Neural cell (in vitro differentiated cells): Measurements from ENCODE around the gene BTBD7. TPM values are rescaled to one million over a fixed set of nuclear protein-coding genes. Genes with fewer than 3 reads are reported as not detected.

Experiments used
- H2AFZ ChIP-seq: fragments of 200-600, 300-800 bp; sonication (generic), shearing (Covaris generic); 2 replicates; pipeline ENCODE4 v1.6.0; 2014; ENCODE audit warnings: low read depth, mild to moderate bottlenecking, antibody characterized with exemption, low read length, moderate library complexity
- H3F3A ChIP-seq: fragments of 200-600 bp; shearing (Covaris generic); 2 replicates; pipeline ENCODE4 v1.6.1; 2016; ENCODE audit warnings: mild to moderate bottlenecking, moderate library complexity, mixed read lengths, antibody characterized with exemption, low read length; ENCODE audit not compliant: insufficient read depth, poor library complexity, severe bottlenecking
- H3K27ac ChIP-seq: fragments of 200-600, 300-800 bp; sonication (generic), shearing (Covaris generic); 2 replicates; pipeline ENCODE4 v1.5.1; 2014; ENCODE audit warnings: mild to moderate bottlenecking, low read length, moderate library complexity
- H3K27me3 ChIP-seq: fragments of 300-800, 200-600 bp; sonication (generic), shearing (Covaris generic); 2 replicates; pipeline ENCODE4 v1.6.0; 2014; ENCODE audit warnings: mild to moderate bottlenecking, low read depth, low read length, moderate library complexity; ENCODE audit not compliant: insufficient read depth
- H3K36me3 ChIP-seq: fragments of 300-800, 200-600 bp; sonication (generic), shearing (Covaris generic); 2 replicates; pipeline ENCODE4 v1.5.1; 2014; ENCODE audit warnings: mild to moderate bottlenecking, antibody characterized with exemption, low read length, moderate library complexity; ENCODE audit not compliant: insufficient read depth
- H3K4me2 ChIP-seq: fragments of 300-800, 200-600 bp; sonication (generic), shearing (Covaris generic); 2 replicates; pipeline ENCODE4 v1.6.0; 2014; ENCODE audit warnings: mild to moderate bottlenecking, low read length
- H3K4me3 ChIP-seq: fragments of 300-800, 200-600 bp; sonication (generic), shearing (Covaris generic); 2 replicates; pipeline ENCODE4 v1.5.1; 2014; ENCODE audit warnings: mild to moderate bottlenecking, low read length, moderate library complexity
- H3K79me2 ChIP-seq: fragments of 200-600 bp; shearing (Covaris generic); replicated peaks from 2 replicates; pipeline ENCODE4 v1.6.0; 2014; ENCODE audit warnings: mild to moderate bottlenecking, low read length, moderate library complexity; ENCODE audit not compliant: insufficient read depth
- H3K9ac ChIP-seq: fragments of 300-800, 200-600 bp; sonication (generic), shearing (Covaris generic); 2 replicates; pipeline ENCODE4 v1.6.1; 2016; ENCODE audit warnings: mild to moderate bottlenecking, low read length, mixed read lengths
- H3K9me2 ChIP-seq: fragments of 200-600 bp; shearing (Covaris generic); 2 replicates; pipeline ENCODE4 v1.6.1; 2016; ENCODE audit warnings: mild to moderate bottlenecking, low read length, mixed read lengths; ENCODE audit not compliant: insufficient read depth
- H3K9me3 ChIP-seq: fragments of 200-600, 300-800 bp; sonication (generic), shearing (Covaris generic); 2 replicates; pipeline ENCODE4 v1.6.1; 2016; ENCODE audit warnings: mild to moderate bottlenecking, mixed run types, low read length, moderate library complexity, mixed read lengths
- H4K20me1 ChIP-seq: fragments of 200-600 bp; shearing (Covaris generic); 2 replicates; pipeline ENCODE4 v1.6.1; 2016; ENCODE audit warnings: mild to moderate bottlenecking, mixed run types; ENCODE audit not compliant: insufficient read depth
- CTCF ChIP-seq: fragments of 450-650 bp; IDR thresholded peaks from 2 replicates; pipeline ENCODE4 v1.5.1; 2014; ENCODE audit warnings: antibody characterized with exemption, mild to moderate bottlenecking, moderate library complexity; ENCODE audit not compliant: poor library complexity, severe bottlenecking
- EP300 ChIP-seq: fragments of 450-650 bp; conservative IDR thresholded peaks from 2 replicates; pipeline ENCODE4 v1.6.1; 2014; ENCODE audit warnings: antibody characterized with exemption, mild to moderate bottlenecking, moderate library complexity; ENCODE audit not compliant: poor library complexity, severe bottlenecking
- EZH2 ChIP-seq: fragments of 200-600, 300-800 bp; shearing (Covaris generic), sonication (generic); IDR thresholded peaks from 2 replicates; pipeline ENCODE4 v1.6.1; 2014; ENCODE audit warnings: antibody characterized with exemption, low read length, borderline replicate concordance, mild to moderate bottlenecking; ENCODE audit not compliant: insufficient read depth, poor library complexity, severe bottlenecking
- MXI1 ChIP-seq: fragments of 450-650 bp; conservative IDR thresholded peaks from 2 replicates; pipeline ENCODE4 v1.6.1; 2014; ENCODE audit warnings: antibody characterized with exemption, mild to moderate bottlenecking; ENCODE audit not compliant: poor library complexity, severe bottlenecking
- POLR2AphosphoS5 ChIP-seq: IDR thresholded peaks from 2 replicates; pipeline ENCODE4 v1.6.1; 2012
- RAD21 ChIP-seq: fragments of 450-650 bp; conservative IDR thresholded peaks from 2 replicates; pipeline ENCODE4 v1.6.1; 2014; ENCODE audit warnings: antibody characterized with exemption, mild to moderate bottlenecking, moderate library complexity
- REST ChIP-seq: IDR thresholded peaks from 2 replicates; pipeline ENCODE4 v1.6.1; 2012; ENCODE audit warnings: borderline replicate concordance
- SMC3 ChIP-seq: fragments of 450-650 bp; conservative IDR thresholded peaks from 2 replicates; pipeline ENCODE4 v1.6.1; 2014; ENCODE audit warnings: antibody characterized with exemption, mild to moderate bottlenecking, moderate library complexity; ENCODE audit not compliant: poor library complexity
- TAF1 ChIP-seq: IDR thresholded peaks from 2 replicates; pipeline ENCODE4 v1.6.1; 2012; ENCODE audit warnings: low read depth
- polyA plus RNA-seq: library from polyadenylated mRNA; depleted of rRNA; stranded (reverse); fragments of >200 nt; gene quantifications from 2 replicates; pipeline ENCODE4 v1.2.3, GENCODE V29; 2014

The BTBD7 gene
- polyA plus RNA-seq, 1 donor from 2014 or later, result 11.5 TPM

GRCh38 chr14:93317875-93318807 is 14.7 kb downstream of the BTBD7 start:
- Histone ChIP-seq H3K4me2 (no peak overlapping the region), H3K27me3 (no peaks in the 10 kb centered on the region), H3K9me3 (no peaks in the 10 kb centered on the region), H4K20me1 (no peaks in the 10 kb centered on the region), H2AFZ (no peak overlapping the region), H3K36me3 (no peaks in the 10 kb centered on the region), H3K9me2 (no peaks in the 10 kb centered on the region), H3K4me3 (no peak overlapping the region), H3K27ac (no peak overlapping the region), H3F3A (no peaks in the 10 kb centered on the region), H3K79me2 (peaks cover 31% of the 10 kb centered on the region), H3K9ac (no peak overlapping the region)
- TF ChIP-seq TAF1, result no peak
- no peak for TF ChIP-seq CTCF
- TF ChIP-seq SMC3, result no peak
- TF ChIP-seq EZH2, result no peak

- no peaks in the 10 kb centered on the region for H4K20me1 ChIP-seq
- peaks cover 23% of the 10 kb centered on the region for H3K79me2 ChIP-seq
- no peak overlapping the region for H3K4me3 ChIP-seq
Observed at GRCh38 chr14:93317210-93317874, 15.5 kb downstream of the BTBD7 start.

More at GRCh38 chr14:93317210-93317874, 15.5 kb downstream of the BTBD7 start:
- no peaks in the 10 kb centered on the region for H3K27me3 ChIP-seq
- H3K9me2 ChIP-seq, result no peaks in the 10 kb centered on the region
- no peaks in the 10 kb centered on the region for H3F3A ChIP-seq
- H3K9me3 ChIP-seq, result no peaks in the 10 kb centered on the region
- H3K4me2 ChIP-seq, result no peak overlapping the region
- TF ChIP-seq REST (no peak), EP300 (no peak), MXI1 (no peak), EZH2 (no peak), RAD21 (no peak), CTCF (no peak), POLR2AphosphoS5 (no peak), TAF1 (no peak), SMC3 (no peak)
- H3K27ac ChIP-seq, result no peak overlapping the region
- no peaks in the 10 kb centered on the region for H3K36me3 ChIP-seq
- no peak overlapping the region for H3K9ac ChIP-seq
- no peak overlapping the region for H2AFZ ChIP-seq
